Pons (tissue), 1 donor: ENCODE measurements around the gene SAMD8.
"Not testable (repeated sequence)": the region's sequence is repeated elsewhere in the genome, so short reads cannot be mapped to it uniquely, and the experiment has no call there.

Experiments used
- DNase-seq: peaks from one replicate; pipeline ENCODE4 v3.0.0-alpha.2; 2016; ENCODE audit warnings: low spot score

The SAMD8 gene

GRCh38 chr10:75086278-75086934 lies 25.1 kb upstream of the SAMD8 start:
- no peak for DNase-seq

DNA sequence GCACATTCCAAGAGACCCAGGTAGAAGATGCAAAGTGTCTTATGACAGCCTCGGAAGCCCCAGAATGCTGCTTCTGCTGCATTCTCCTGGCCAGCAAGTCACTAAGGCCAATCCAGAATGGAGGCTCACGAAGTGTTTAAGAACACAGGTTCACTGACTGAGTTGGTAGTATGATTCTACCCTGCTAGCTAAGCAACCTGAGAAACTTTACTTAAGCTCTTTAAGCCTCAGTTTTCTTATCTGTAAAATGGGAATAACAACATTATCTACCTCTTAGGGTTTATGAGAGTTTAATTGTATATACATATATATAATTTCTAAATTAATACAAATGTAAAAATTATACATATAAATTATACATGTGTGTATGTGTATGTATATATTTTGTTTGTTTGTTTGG lies 22.8 kb upstream of the SAMD8 start:
- DNase-seq: no peak

DNA sequence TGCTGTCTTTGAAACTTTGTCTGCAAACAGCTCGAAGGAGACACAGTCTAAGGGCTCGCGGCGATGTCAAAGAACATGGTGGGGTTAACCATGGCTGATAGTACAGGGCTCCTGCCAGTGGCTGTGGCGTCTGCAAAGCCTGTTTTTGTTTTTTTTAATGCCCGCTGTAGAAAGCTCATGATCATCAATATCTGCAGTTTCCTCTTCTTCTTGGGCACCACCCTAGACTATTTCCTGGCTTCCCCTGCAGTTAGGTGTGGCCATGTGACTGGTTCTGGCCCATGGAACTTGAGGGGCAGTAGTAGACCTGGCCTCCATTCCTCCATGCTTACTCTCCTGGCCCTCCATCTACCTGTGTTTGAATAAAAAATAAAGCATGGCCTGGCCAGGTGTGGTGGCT lies 21.8 kb upstream of the SAMD8 start:
- DNase-seq: no peak

GRCh38 chr10:75091146-75091545 lies 20.3 kb upstream of the SAMD8 start:
- DNase-seq: no peak

GRCh38 chr10:75094465-75094864 lies 17.0 kb upstream of the SAMD8 start:
- DNase-seq: no peak

GRCh38 chr10:75095631-75096030 lies 15.8 kb upstream of the SAMD8 start:
- DNase-seq: no peak

DNA sequence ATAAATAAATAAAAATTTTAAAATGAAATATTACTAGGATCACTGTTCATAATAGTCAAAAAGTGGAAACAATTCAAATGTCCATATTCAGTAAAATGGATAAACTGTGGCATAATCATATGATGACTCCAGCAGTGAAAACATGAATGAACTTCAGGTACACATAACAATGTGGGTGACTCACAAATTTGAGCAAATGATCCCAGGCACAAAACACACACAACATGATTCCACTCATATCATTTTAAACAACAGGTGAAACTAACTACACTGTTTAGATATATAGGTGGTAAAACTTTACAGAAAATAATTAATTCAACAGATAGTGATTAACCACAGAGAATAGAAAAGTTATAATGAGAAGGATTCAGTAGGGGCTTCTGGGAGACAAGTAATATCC lies 14.7 kb upstream of the SAMD8 start:
- no peak for DNase-seq

DNA sequence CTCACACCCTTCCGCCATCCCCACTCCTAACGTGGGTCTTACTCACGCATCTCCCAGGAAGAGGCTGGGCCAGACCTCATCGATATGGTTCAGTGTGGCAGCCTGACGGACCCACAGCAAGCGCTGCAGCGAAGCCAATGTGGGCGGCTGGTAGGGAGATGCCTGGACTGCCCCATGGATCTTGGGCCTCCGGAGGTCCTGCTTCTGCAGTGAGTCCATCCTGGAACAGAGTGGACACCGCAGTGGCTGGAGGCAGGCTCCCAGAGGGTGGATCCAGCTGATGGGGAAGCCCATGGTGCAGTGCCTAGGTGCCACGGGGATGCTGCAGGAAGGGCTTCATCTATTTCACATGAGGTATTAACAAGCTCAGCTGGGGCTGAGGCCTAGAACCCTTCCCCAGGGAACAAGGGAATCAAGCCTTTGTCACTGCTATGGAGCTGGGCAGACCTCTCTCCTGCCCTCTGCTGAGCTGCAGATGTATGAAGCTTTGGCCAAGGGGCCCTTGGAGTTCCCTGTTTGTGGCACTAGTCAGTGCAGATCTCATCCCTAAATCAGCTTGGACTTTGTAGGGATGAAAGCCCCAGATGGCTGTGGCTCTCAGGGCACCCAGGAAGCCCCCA lies 13.7 kb upstream of the SAMD8 start:
- DNase-seq: no peak

GRCh38 chr10:75098902-75099673 lies 12.4 kb upstream of the SAMD8 start:
- DNase-seq: no peak

DNA sequence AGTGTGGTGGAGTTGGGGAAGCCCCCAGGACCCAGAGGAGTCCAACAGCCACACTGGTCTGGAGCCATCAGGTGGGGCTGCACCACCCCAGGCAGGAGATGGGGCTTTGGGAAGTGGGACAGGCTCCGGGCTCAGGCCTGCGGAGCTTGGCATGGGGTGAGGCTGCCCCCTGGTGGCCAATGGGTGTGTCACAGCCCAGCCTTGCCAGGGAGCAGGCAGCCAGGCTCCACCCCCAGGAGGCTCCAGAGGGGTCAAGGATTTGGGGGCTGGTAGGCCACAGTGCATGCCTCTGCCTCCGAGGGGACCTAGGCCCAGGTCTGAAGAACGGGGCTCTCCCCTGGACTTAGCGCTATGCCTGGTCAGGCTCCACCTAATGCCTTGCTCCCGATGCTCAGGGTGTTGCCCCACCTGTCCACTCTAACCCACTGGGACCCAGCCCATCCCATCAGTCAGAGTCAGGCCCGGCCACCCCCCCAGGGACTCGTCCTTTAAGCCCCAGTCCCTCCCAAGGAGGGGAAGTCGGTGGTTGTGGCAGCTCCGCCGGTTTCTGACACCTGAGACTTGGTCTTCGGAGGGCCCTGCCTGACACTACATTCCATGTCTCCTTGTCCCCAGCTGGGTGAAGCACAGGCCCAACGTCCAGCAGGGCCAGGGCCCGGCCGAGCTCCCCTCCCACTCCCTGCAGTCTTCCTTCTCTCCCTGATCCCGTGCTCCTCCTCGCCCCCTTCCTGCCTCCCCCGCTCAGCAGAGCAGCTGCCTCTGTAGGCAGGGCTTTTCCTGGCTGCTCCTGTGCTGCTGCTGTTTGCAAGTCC lies 11.3 kb upstream of the SAMD8 start:
- peak; percentile 35 for DNase-seq

DNA sequence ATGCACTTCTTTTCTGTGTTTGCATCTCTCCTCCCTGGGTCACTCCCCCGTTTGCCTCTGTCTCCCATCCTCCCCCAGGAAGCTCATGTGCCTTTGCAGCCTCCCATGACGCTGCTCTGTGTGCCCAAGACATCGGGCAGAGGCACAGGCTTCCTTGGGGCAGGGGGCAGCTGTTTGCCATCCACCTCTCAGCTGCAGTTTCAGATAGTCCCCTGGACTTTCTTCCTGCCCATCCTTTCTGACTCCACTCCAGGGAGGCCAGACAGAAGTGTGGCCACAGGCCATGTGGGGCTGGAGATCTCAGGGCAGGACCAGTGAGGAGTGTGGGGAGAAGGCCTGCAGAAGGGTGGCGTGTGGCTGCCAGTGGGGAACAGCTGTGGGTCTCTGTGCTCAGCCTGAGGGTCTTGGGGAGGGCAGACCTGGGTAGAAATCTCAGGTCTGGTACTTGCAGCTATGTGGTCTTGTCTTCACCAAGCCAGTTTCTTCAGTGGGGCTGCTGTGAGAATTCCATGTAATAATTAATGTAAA lies 10.6 kb upstream of the SAMD8 start:
- no peak for DNase-seq

DNA sequence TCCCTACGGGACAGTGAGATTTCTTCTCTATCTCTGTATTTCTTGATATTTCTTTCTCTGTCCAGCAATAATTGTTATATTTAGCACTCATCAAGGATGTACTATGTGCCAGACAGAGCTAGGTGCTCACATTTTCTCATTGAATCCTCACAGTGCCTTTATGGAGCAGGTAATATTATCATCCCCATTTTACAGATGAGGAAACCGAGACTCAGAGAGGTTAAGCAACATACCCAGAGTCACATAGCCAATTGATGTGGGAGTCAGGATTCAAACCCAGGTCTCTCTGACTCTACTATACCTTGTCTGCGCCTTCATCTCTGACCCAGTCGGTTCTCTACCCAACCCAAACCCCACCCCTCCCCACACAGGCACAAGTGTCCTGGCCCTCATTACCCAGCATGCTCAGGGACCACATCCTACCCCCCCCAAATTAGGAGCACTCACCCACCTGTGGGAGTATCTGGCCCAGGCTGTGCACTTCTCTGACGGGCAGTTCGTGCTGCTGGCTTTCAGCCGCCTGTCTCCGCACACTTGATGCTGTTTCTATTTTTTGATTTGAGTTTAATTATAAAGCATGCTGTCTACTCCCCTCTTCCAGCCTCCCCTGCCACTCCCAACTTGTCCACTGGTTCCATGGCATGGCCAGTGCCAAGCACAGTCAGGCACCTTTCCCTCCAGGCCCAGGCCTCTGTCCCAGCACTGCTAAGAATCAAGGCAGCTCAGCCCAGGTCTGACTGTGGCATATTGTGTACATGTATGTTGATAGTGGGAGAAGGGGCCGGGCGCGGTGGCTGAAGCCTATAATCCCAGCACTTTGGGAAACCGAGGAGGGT lies 9.8 kb upstream of the SAMD8 start:
- no peak for DNase-seq

DNA sequence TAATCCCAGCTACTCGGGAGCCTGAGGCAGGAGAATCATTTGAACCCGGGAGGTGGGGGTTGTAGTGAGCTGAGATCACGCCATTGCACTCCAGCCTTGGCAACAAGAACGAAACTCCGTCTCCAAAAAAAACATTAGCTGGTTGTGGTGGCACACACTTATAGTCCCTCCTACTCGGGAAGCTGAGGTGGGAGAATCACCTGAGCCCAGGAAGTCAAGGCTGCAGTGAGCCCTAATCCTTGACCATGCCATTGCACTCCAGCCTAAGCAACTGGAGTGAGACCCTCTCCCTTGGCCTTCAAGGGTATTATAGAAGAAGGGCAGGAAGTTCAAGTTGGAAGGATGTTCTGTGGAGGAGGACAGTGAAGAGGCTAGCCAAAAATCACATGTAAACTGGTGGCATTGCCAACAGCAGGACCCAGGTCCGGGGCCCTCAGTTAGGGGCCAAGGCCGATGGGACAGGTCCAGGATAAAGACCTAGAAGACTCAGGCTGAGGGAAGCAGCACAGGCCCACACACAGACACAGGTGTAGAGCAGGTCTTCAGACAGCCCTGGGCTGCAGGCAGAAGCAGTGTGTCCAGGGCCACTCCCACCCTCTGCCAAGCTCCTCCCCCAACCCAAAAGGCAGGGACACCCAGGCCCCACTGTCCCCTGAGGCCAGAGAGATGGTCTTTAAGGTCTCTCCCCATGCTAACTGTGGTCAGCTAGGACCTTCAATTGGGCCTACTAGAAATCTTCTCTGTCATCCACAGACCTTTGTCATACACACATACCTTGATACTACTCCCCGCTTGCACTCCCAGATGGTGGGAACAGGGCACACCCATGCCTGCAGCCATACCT lies 8.4 kb upstream of the SAMD8 start:
- no peak for DNase-seq

- DNase-seq: no peak
These were observed 7.4 kb upstream of the SAMD8 start for GRCh38 chr10:75103881-75104686.

GRCh38 chr10:75104842-75105241 lies 6.6 kb upstream of the SAMD8 start:
- no peak for DNase-seq

DNA sequence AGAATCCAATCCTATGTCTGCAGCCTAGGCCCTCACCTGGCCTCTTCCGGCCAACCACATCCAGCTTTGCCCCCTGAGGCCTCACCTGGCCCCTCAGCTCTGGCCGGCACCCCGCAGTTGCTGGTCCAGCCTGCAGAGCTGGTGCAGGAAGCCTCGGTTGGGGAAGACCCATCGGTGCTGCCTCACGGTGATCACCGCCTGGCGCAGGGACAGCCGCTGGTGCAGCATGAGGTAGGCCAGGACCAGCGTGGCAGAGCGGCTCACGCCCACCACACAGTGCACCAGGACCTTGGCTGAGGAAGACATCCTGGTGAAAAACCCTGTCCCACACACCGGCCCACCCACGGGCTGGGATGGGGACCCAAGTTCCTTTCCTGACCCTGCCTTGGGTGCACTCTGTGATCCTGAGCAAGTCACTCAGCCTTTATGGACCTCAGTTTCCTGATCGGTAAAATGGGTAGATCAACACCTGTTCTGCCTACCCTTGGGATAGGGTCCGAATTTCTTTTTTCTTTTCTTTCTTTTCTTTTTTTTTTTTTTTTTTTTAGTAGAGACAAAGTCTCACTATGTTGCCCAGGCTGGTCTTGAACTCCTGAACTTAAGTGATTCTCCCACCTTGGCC lies 5.8 kb upstream of the SAMD8 start:
- no peak for DNase-seq

DNA sequence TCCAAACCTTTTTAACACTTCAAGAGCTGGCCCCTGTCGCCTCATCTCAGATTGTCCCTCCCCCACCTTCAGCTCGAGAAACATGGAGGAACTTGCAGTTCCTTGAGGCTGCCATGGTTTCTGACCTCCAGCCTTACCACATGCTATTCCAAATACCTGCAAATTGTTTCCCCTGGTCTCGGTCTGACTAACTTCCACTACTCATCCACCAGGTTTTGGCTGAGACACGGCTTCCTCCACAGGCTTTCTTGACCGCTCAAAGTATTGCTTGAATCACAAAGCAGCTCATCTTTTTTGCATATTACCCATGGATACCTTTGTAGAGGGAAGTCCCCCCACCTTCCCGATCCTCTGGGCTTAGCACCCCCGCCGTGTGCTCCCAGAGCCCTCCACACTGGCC lies 5.2 kb upstream of the SAMD8 start:
- no peak for DNase-seq

- not testable (repeated sequence) for DNase-seq
These were observed 4.6 kb upstream of the SAMD8 start for GRCh38 chr10:75106891-75107290.
